NCI-H526 (cell line): ENCODE measurements around the gene RIOK1.
"Not testable (repeated sequence)": the region's sequence is repeated elsewhere in the genome, so short reads cannot be mapped to it uniquely, and the experiment has no call there.

Source experiments
- DNase-seq, 2 experiments: peaks; one replicate each; lab custom pipeline; 2025; lab: John Stamatoyannopoulos, UW

The RIOK1 gene

GRCh38 chr6:7441048-7441775, 51.6 kb downstream of the RIOK1 start:
- no peak for DNase-seq

DNA sequence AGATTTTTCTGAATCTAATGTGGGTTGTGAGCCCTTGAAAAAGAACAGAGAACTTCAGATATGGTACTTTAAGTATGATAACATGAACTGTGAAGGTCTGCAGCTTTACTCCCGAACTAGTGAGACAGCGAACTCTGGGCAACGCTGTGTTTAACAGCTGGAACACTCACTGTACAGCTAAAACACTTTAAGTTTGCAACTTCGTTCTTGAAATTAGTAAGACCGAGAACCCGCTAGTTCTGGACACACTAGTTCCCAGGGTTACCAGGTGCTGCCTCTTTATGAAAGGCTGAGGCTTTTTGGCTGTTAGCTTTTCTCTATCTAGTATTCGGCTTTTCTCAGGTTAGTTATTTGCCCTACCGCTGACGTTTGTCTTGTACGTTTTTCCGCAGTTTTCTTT, 52.9 kb downstream of the RIOK1 start:
- no peak for DNase-seq

GRCh38 chr6:7445101-7445500, 55.5 kb downstream of the RIOK1 start:
- no peak for DNase-seq

DNA sequence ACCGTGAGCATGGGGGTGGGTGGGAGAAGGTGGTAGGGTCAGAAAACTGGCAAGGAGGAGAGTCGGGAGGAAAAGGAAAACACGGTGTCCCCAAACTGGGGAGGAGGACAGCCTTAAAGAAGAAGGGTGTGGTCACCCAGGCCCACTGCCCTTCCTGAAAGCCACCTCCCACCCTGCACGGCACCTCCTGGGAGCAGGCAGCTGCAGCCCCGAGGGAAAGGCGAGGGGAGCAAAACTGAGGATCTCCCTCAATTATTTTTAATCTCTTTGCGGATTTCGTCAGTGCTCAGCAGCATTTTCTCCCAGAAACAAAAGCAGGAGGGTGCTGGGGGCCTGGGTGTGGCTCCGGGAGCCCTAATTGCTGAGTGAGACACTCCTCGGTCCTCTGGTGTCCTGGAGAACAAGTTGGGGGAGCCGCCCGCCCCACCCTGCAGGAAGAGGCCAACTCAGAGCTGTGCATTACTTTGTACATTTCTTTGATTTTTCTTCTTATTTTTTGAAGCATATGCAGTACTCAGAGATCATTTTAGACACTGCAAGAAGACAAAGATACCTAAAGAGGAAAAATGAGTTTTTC, 56.4 kb downstream of the RIOK1 start:
- DNase-seq = no peak

- no peak for DNase-seq
These were observed 57.2 kb downstream of the RIOK1 start for GRCh38 chr6:7446619-7447325.

DNA sequence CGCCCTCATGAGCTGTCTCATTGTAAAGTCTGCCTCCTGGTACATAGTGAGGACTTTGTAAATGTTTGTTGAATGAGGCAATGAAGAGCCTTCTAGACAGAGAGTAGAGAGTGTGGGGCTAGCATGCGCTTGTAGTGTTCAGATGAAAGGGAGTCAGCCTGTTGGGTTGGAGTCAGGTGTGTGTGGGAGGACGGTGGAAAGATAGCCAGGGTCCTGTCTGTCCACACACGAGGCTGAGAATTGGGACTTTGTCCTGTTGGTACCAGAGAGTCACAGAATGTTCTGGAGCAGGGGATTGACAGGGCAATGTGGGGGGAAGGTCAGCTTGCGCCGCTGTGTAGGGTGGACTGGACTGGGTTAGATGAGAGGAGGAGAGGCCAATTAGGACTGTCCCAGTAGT, 58.6 kb downstream of the RIOK1 start:
- DNase-seq = no peak

GRCh38 chr6:7449018-7449417, 59.4 kb downstream of the RIOK1 start:
- DNase-seq = no peak

- DNase-seq = no peak
These were observed 61.7 kb downstream of the RIOK1 start for GRCh38 chr6:7451326-7451725.

DNA sequence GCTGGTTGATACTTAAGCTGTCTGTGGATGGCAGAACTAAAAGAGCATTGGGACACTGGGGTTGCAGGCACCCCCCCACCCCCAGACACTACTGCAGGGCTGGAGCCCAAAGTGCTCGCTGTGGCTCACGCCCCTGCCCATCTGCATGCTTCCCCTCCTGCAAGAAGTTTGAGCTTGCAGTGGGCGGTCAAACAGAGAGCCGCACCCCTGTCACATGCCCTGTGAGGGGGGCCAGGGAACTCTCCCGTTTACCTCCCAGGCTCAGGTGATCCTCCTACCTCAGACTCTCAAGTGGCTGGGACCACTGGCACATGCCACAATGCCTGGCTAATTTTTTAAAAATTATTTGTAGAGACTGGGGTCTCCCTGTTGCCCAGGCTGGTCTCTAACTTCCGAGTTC, 63.3 kb downstream of the RIOK1 start:
- DNase-seq = no peak

DNA sequence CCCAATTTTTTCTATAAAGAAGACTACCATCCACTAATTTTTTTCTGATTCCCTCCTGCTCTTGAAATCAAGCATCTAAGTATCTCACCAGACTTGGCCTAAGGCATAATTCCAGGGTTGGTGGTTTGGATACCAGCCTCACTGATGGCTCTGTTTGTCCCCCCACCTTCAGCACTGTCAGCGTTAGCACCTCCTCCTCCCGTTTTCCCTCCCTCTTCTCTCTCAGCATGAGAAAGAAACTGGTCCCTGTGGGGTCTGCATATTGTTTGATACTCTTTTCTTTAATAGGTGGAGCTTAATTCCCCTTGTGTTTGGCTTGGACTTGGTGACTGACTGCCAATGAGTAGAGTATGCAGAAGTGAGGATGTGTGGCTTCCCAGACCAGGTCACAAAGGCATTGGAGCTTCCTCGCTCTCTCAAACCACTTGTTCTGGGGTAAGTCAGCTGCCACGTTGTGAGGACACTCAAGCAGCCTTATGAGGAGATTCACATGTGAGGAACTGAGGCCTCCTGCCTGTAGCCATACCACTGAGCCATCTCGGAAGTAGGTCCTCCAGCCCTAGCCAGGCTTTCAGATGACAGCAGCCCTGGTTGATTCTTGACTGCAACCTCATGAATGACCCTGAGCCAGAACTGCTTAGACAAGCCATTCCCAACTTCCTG, 65.2 kb downstream of the RIOK1 start:
- no peak for DNase-seq

GRCh38 chr6:7456302-7456701, 66.7 kb downstream of the RIOK1 start:
- not testable (repeated sequence) for DNase-seq

DNA sequence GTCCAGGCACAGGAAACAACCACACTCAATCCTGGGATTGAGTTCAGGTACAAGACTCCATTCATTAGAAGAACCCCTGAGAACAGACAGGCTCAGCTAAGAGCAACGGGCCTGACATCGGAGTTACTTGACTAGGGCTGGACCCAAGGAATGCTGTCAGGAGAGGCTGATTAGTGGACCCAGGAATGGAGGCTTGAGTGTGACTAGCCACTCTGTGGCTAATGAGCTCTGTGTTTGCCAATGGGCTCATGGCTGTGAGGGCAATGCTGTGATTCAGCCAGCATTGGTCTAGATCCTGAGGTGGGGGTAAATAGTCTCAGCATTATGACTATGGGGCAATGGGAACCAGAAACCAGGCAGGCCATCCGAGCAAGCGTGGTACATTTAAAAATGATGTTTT, 71.8 kb downstream of the RIOK1 start:
- DNase-seq = no peak

DNA sequence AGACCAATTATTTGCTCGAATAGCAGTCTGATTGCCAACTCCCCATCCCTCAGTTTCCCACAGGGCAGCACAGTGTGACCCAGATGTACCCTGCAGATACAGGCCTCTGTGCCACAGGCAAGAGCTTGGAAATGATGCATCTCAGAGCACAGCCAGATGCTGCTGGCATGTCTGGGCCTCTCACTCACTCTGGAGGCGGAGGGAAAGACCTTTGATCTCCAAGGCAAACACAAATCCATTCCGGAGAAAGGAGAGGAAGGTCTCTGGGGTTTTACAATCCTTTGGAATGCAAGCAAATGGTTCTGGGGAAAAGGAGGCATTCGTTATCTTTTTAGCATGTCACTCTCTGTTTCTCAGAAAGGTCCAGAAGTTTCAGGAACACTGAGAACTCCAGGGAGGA, 74.2 kb downstream of the RIOK1 start:
- DNase-seq = peak in 1 of 2 experiments; percentile 0

- no peak for DNase-seq
These were observed 77.6 kb downstream of the RIOK1 start for GRCh38 chr6:7467007-7467897.
